HFF-Myc (cell line): ENCODE data around the gene STXBP1.

Experiments
- DNase-seq: peaks from one replicate; pipeline ENCODE4 v3.0.0-alpha.2; 2011; ENCODE audit warnings: low read depth; ENCODE audit errors: extremely low read depth
- H3K4me3 ChIP-seq: replicated peaks from 2 replicates; pipeline ENCODE4 v1.5.1; 2011; ENCODE audit warnings: low read depth, mild to moderate bottlenecking, control low read depth, low read length
- TF ChIP-seq, protein P1 (sequence below): IDR thresholded peaks from 2 replicates; pipeline ENCODE4 v1.5.1; 2012; ENCODE audit warnings: mild to moderate bottlenecking, low read depth, low read length, control low read depth; ENCODE audit errors: missing control alignments

The STXBP1 gene

DNA sequence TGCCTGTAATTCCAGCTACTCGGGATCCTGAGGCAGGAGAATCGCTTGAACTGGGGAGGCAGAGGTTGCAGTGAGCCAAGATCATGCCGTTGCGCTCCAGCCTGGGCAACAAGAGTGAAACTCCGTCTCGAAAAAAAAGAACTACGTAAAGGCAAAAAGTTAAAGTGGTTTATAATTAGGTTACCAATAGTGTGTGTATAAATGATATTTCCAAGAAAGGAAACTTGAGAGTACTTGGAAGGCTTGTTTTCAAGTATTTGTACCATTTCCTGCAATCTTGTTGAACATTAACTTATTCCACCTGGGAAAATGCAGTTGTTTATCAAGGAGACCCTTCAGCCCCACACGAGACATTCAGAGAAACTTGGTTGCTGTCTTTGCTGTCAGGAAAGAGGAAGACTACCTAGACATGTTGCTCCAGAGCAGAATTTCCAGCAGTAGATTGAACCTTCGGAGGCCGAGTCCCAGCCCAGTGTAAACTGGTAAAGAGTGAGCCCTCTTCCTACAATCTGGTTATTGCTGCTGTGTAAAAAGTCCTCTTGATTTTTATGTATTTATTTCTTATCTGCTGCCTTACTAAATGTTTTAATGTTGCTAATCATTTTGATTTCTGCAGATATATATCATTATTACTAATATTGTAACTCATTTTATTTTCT, 30.1 kb downstream of the STXBP1 start:
- TF ChIP-seq, protein P1, sequence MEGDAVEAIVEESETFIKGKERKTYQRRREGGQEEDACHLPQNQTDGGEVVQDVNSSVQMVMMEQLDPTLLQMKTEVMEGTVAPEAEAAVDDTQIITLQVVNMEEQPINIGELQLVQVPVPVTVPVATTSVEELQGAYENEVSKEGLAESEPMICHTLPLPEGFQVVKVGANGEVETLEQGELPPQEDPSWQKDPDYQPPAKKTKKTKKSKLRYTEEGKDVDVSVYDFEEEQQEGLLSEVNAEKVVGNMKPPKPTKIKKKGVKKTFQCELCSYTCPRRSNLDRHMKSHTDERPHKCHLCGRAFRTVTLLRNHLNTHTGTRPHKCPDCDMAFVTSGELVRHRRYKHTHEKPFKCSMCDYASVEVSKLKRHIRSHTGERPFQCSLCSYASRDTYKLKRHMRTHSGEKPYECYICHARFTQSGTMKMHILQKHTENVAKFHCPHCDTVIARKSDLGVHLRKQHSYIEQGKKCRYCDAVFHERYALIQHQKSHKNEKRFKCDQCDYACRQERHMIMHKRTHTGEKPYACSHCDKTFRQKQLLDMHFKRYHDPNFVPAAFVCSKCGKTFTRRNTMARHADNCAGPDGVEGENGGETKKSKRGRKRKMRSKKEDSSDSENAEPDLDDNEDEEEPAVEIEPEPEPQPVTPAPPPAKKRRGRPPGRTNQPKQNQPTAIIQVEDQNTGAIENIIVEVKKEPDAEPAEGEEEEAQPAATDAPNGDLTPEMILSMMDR: no peak
- no peak for DNase-seq
- no peak overlapping the region for H3K4me3 ChIP-seq

DNA sequence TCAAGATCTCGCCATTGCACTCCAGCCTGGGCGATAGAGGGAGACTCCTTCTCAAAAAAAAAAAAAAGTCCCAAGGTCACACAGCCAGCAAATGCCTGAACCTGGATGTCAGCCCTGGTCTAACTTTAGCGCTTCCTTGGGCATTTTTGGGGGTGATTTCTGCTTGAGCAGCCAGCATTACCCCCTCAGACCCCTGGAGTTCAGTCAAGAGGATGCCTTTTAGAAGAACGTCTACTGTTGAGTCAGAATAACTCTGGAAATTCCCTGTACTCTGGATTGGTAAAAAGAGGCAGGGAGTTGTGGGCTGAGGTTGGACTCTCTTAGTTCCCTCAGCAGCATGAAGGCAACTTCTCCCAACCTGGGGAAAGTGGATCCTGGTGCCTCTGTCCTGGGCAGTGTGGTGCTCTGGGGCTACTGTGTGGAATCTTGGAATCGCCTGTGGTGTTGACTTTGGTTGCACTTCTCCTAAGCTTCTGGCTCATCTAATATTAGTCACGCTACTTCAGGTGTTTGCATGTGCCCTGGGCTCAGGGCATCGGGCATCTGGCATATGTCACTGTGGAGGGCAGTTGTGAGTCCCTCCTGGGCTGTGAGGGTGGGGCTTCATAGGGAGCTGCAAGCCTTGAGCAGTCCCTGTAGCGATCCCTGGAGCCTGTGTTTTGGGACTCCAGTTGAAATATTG, 32.2 kb downstream of the STXBP1 start:
- no peak overlapping the region for H3K4me3 ChIP-seq
- no peak for DNase-seq
- TF ChIP-seq, protein P1: no peak

DNA sequence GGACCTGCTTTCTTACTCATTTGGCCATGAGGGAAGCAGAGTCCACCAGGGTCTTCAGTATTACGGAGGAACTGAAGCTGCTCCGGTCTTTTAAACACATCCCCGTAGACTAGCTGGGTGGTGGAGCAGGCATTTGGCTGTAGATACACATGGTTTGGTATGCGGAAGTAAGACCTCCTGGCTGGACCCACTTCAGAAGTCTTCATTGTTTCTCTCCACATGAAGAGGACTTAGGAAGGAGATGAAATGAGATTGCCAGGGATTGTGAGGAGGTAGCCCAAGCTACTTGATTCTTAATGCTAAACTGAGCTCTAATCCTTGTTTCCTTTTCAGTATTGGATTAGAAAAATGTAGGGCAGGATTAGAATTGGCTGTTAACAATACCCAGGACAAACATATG, 32.9 kb downstream of the STXBP1 start:
- TF ChIP-seq, protein P1: no peak
- DNase-seq: no peak

DNA sequence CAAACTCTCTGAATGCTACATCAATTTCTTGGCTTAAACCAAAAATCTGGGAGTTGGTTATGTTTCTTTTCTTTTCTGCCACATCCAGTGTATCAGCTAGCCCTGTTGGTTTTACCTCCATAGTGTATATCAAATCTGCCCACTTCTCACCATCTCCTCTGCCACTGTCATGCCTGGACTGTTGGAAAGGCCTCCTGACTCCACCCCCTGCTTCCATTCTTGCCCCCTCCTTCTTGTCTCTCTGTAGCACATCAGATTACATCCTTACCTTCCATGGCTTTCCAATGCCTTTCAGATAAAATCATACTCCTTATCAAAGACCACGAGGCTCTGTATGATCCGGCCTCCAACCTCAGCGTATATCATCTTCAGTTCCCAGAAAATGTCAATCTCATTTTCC, 35.4 kb downstream of the STXBP1 start:
- TF ChIP-seq, protein P1: no peak
- no peak overlapping the region for H3K4me3 ChIP-seq
- DNase-seq: no peak

More for the DNA sequence above, 32.9 kb downstream of the STXBP1 start:
- H3K4me3 ChIP-seq: no peak overlapping the region

DNA sequence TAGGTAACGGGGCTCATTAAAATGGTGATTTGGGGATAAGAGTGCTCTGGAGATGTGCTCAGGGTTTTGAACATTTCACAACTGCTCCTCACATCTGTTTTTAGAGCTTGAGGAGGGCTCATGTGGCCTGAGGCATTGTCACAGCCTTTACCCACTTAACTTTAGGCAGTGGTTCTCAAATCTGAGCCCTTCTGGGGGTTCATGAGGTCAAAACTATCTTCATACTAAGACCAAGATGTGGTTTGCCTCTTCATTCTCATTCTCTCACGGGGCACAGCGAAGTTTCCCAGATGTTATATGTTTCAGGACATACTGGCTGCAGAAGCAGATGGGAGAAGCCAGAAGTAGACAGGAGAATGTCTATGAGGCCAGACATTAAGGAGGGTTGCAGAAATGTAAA, 38.4 kb downstream of the STXBP1 start:
- H3K4me3 ChIP-seq: no peak overlapping the region
- TF ChIP-seq, protein P1: no peak
- peak; percentile 15 for DNase-seq

GRCh38 chr9:127651697-127652610, 39.9 kb downstream of the STXBP1 start:
- no peak overlapping the region for H3K4me3 ChIP-seq
- no peak for DNase-seq
- TF ChIP-seq, protein P1: no peak
